Inflammatory macrophage (primary cell): ENCODE data around the gene TACC2.
"Not testable (repeated sequence)": the region's sequence is repeated elsewhere in the genome, so short reads cannot be mapped to it uniquely, and the experiment has no call there.

Experiments used
- DNase-seq, 2 donors: peaks; one replicate each; pipeline ENCODE4 v3.0.0-alpha.2; 2020 to 2022

TACC2 gene

GRCh38 chr10:121984463-121984862, 4.5 kb upstream of the TACC2 start:
- no peak for DNase-seq

- DNase-seq = no peak
Observed at GRCh38 chr10:121990015-121990677, 1.2 kb downstream of the TACC2 start.

- DNase-seq = not testable (repeated sequence)
Observed at GRCh38 chr10:121991727-121992126, 2.8 kb downstream of the TACC2 start.

GRCh38 chr10:121994429-121994941, 5.5 kb downstream of the TACC2 start:
- DNase-seq = no peak

GRCh38 chr10:121998462-121998861, 9.5 kb downstream of the TACC2 start:
- no peak for DNase-seq

- DNase-seq = no peak
Observed at GRCh38 chr10:121999301-121999700, 10.3 kb downstream of the TACC2 start.

GRCh38 chr10:122001698-122002097, 12.7 kb downstream of the TACC2 start:
- DNase-seq = no peak

GRCh38 chr10:122007415-122007814, 18.5 kb downstream of the TACC2 start:
- DNase-seq = no peak

GRCh38 chr10:122010405-122011050, 21.6 kb downstream of the TACC2 start:
- DNase-seq = no peak

- no peak for DNase-seq
Observed at GRCh38 chr10:122012731-122013130, 23.8 kb downstream of the TACC2 start.

- no peak for DNase-seq
Observed at GRCh38 chr10:122013311-122013780, 24.4 kb downstream of the TACC2 start.

GRCh38 chr10:122014652-122015248, 25.8 kb downstream of the TACC2 start:
- DNase-seq = no peak

GRCh38 chr10:122017926-122018325, 29.0 kb downstream of the TACC2 start:
- not testable (repeated sequence) for DNase-seq

GRCh38 chr10:122018491-122018890, 29.5 kb downstream of the TACC2 start:
- DNase-seq = no peak

GRCh38 chr10:122018951-122019413, 30.0 kb downstream of the TACC2 start:
- DNase-seq = no peak

GRCh38 chr10:122019414-122019975, 30.5 kb downstream of the TACC2 start:
- no peak for DNase-seq

GRCh38 chr10:122020226-122020625, 31.3 kb downstream of the TACC2 start:
- no peak for DNase-seq

- no peak for DNase-seq
Observed at GRCh38 chr10:122021379-122021778, 32.4 kb downstream of the TACC2 start.

- DNase-seq = no peak
Observed at GRCh38 chr10:122021828-122022227, 32.9 kb downstream of the TACC2 start.

- no peak for DNase-seq
Observed at GRCh38 chr10:122022276-122022675, 33.3 kb downstream of the TACC2 start.

- not testable (repeated sequence) for DNase-seq
Observed at GRCh38 chr10:122023257-122023656, 34.3 kb downstream of the TACC2 start.

- DNase-seq = no peak
Observed at GRCh38 chr10:122029499-122030199, 40.7 kb downstream of the TACC2 start.

GRCh38 chr10:122030200-122030552, 41.2 kb downstream of the TACC2 start:
- no peak for DNase-seq
